Effector CD4-positive, alpha-beta T cell (primary cell): Measurements from ENCODE around the gene ITSN1.
"Not testable (repeated sequence)": the region's sequence is repeated elsewhere in the genome, so short reads cannot be mapped to it uniquely, and the experiment has no call there.

ENCODE experiments used
- DNase-seq: peaks from one replicate; pipeline ENCODE4 v3.0.0-alpha.2; 2020

Gene ITSN1

GRCh38 chr21:33899199-33899598 lies 256.9 kb downstream of the ITSN1 start:
- DNase-seq: no peak

- no peak for DNase-seq
Measured at GRCh38 chr21:33901412-33902288, 259.3 kb downstream of the ITSN1 start.

- no peak for DNase-seq
Measured at GRCh38 chr21:33902349-33902748, 260.0 kb downstream of the ITSN1 start.

- no peak for DNase-seq
Measured at GRCh38 chr21:33904041-33904440, 261.7 kb downstream of the ITSN1 start.

GRCh38 chr21:33908760-33909159 lies 266.5 kb downstream of the ITSN1 start:
- DNase-seq: no peak

- no peak for DNase-seq
Measured at GRCh38 chr21:33909756-33910155, 267.5 kb downstream of the ITSN1 start.

GRCh38 chr21:33914188-33914587 lies 271.9 kb downstream of the ITSN1 start:
- no peak for DNase-seq

GRCh38 chr21:33915368-33916199 lies 273.3 kb downstream of the ITSN1 start, which contains the start of gene ATP5PO:
TSS of gene ATP5PO (minus strand) at chr21:33915804. CDS start at chr21:33915763, 41 bp downstream.
- DNase-seq: peak; percentile 94

GRCh38 chr21:33916200-33916567 lies 273.9 kb downstream of the ITSN1 start:
- no peak for DNase-seq

- DNase-seq: no peak
Measured at GRCh38 chr21:33917421-33917820, 275.1 kb downstream of the ITSN1 start.

GRCh38 chr21:33924079-33924765 lies 281.9 kb downstream of the ITSN1 start:
- DNase-seq: peak; percentile 93

GRCh38 chr21:33924766-33925100 lies 282.4 kb downstream of the ITSN1 start:
- no peak for DNase-seq

GRCh38 chr21:33926248-33926647 lies 283.9 kb downstream of the ITSN1 start:
- not testable (repeated sequence) for DNase-seq

GRCh38 chr21:33931052-33931798 lies 288.9 kb downstream of the ITSN1 start:
- DNase-seq: peak; percentile 73

- DNase-seq: no peak
Measured at GRCh38 chr21:33931799-33932390, 289.6 kb downstream of the ITSN1 start.

- DNase-seq: no peak
Measured at GRCh38 chr21:33932731-33933130, 290.4 kb downstream of the ITSN1 start.

GRCh38 chr21:33936301-33937038 lies 294.2 kb downstream of the ITSN1 start:
- DNase-seq: peak; percentile 61

GRCh38 chr21:33937146-33937545 lies 294.8 kb downstream of the ITSN1 start:
- DNase-seq: no peak

- DNase-seq: no peak
Measured at GRCh38 chr21:33937931-33938339, 295.6 kb downstream of the ITSN1 start.

GRCh38 chr21:33938381-33938780 lies 296.1 kb downstream of the ITSN1 start:
- no peak for DNase-seq

- DNase-seq: no peak
Measured at GRCh38 chr21:33939226-33939625, 296.9 kb downstream of the ITSN1 start.
